ENCODE measurements around the gene MAP2K5.
A peak's percentile ranks its signal among the peaks of the same experiment; 100 is the strongest.
"Not testable (repeated sequence)": the region's sequence is repeated elsewhere in the genome, so short reads cannot be mapped to it uniquely, and the experiment has no call there.

The MAP2K5 gene

GRCh38 chr15:67622110-67622509 is 79.6 kb downstream of the MAP2K5 start:
- H3F3A ChIP-seq (ENCODE audit: insufficient read depth, low read length), result no peaks in the 10 kb centered on the region
- no peak for TF ChIP-seq EZH2 (optimal IDR thresholded peaks at IDR 0.05; ENCODE audit: low read depth, low read length)
- no peak for TF ChIP-seq EZH2phosphoT487 (IDR thresholded peaks at IDR 0.05; ENCODE audit: low read length)
- no peak for TF ChIP-seq CTCF (IDR thresholded peaks at IDR 0.05; ENCODE audit: low read length)
- no peaks in the 10 kb centered on the region for H3K79me2 ChIP-seq (ENCODE audit: low read length)
- no peak for DNase-seq
- no peak overlapping the region for H3K9ac ChIP-seq (ENCODE audit: low read length)
- no peaks in the 10 kb centered on the region for H4K20me1 ChIP-seq (ENCODE audit: insufficient read depth, low read length)
- H3K9me3 ChIP-seq (replicated peaks; ENCODE audit: insufficient read depth, low read length), result no peaks in the 10 kb centered on the region
- no peaks in the 10 kb centered on the region for H3K27me3 ChIP-seq (replicated peaks; ENCODE audit: insufficient read depth, low read length)
- H2AFZ ChIP-seq (ENCODE audit: low read length), result no peak overlapping the region
- no peak overlapping the region for H3K4me3 ChIP-seq (ENCODE audit: low read length)
- no peaks in the 10 kb centered on the region for H3K4me1 ChIP-seq (ENCODE audit: low read length)
- H3K9me2 ChIP-seq (replicated peaks; ENCODE audit: insufficient read depth, low read length), result no peaks in the 10 kb centered on the region
- H3K27ac ChIP-seq (ENCODE audit: low read length), result no peak overlapping the region
- H3K4me2 ChIP-seq (ENCODE audit: low read depth, low read length), result no peak overlapping the region
- no peaks in the 10 kb centered on the region for H3K36me3 ChIP-seq (replicated peaks; ENCODE audit: insufficient read depth, low read length)

GRCh38 chr15:67632261-67632660 is 89.8 kb downstream of the MAP2K5 start:
- Histone ChIP-seq H3K9me3 (replicated peaks; ENCODE audit: insufficient read depth, low read length) (no peaks in the 10 kb centered on the region), H3K36me3 (replicated peaks; ENCODE audit: insufficient read depth, low read length) (no peaks in the 10 kb centered on the region), H3K79me2 (ENCODE audit: low read length) (no peaks in the 10 kb centered on the region), H3F3A (ENCODE audit: insufficient read depth, low read length) (no peaks in the 10 kb centered on the region), H3K4me1 (ENCODE audit: low read length) (no peaks in the 10 kb centered on the region), H3K27ac (ENCODE audit: low read length) (no peak overlapping the region), H3K4me2 (ENCODE audit: low read depth, low read length) (no peak overlapping the region), H2AFZ (ENCODE audit: low read length) (no peak overlapping the region), H4K20me1 (ENCODE audit: insufficient read depth, low read length) (no peaks in the 10 kb centered on the region), H3K9ac (ENCODE audit: low read length) (no peak overlapping the region), H3K27me3 (replicated peaks; ENCODE audit: insufficient read depth, low read length) (no peaks in the 10 kb centered on the region), H3K4me3 (ENCODE audit: low read length) (no peak overlapping the region), H3K9me2 (replicated peaks; ENCODE audit: insufficient read depth, low read length) (no peaks in the 10 kb centered on the region)
- DNase-seq, result no peak
- TF ChIP-seq EZH2phosphoT487 (IDR thresholded peaks at IDR 0.05; ENCODE audit: low read length), result no peak
- no peak for TF ChIP-seq CTCF (IDR thresholded peaks at IDR 0.05; ENCODE audit: low read length)
- no peak for TF ChIP-seq EZH2 (optimal IDR thresholded peaks at IDR 0.05; ENCODE audit: low read depth, low read length)

GRCh38 chr15:67635950-67636349 is 93.4 kb downstream of the MAP2K5 start:
- H3K9ac ChIP-seq (ENCODE audit: low read length); H2AFZ ChIP-seq (ENCODE audit: low read length); DNase-seq; H3K27me3 ChIP-seq (replicated peaks; ENCODE audit: insufficient read depth, low read length); H3K4me3 ChIP-seq (ENCODE audit: low read length); H3K27ac ChIP-seq (ENCODE audit: low read length); H3K9me3 ChIP-seq (replicated peaks; ENCODE audit: insufficient read depth, low read length); H3K36me3 ChIP-seq (replicated peaks; ENCODE audit: insufficient read depth, low read length); H3K79me2 ChIP-seq (ENCODE audit: low read length); H3F3A ChIP-seq (ENCODE audit: insufficient read depth, low read length); H3K9me2 ChIP-seq (replicated peaks; ENCODE audit: insufficient read depth, low read length); H4K20me1 ChIP-seq (ENCODE audit: insufficient read depth, low read length); H3K4me1 ChIP-seq (ENCODE audit: low read length): not testable (repeated sequence)
- peak overlapping the region; percentile 43; the same call in 1 of the 2 replicates for H3K4me2 ChIP-seq (ENCODE audit: low read depth, low read length)

- H3K4me1 ChIP-seq (ENCODE audit: low read length), result no peaks in the 10 kb centered on the region
Measured at GRCh38 chr15:67639591-67639990, 97.1 kb downstream of the MAP2K5 start.

More at GRCh38 chr15:67639591-67639990, 97.1 kb downstream of the MAP2K5 start:
- Histone ChIP-seq H3K27me3 (replicated peaks; ENCODE audit: insufficient read depth, low read length) (no peaks in the 10 kb centered on the region), H3K4me2 (ENCODE audit: low read depth, low read length) (no peak overlapping the region), H3K36me3 (replicated peaks; ENCODE audit: insufficient read depth, low read length) (no peaks in the 10 kb centered on the region), H3K9ac (ENCODE audit: low read length) (no peak overlapping the region), H3K4me3 (ENCODE audit: low read length) (no peak overlapping the region), H3K27ac (ENCODE audit: low read length) (no peak overlapping the region), H3K79me2 (ENCODE audit: low read length) (no peaks in the 10 kb centered on the region), H2AFZ (ENCODE audit: low read length) (no peak overlapping the region), H3F3A (ENCODE audit: insufficient read depth, low read length) (no peaks in the 10 kb centered on the region), H3K9me2 (replicated peaks; ENCODE audit: insufficient read depth, low read length) (no peaks in the 10 kb centered on the region), H3K9me3 (replicated peaks; ENCODE audit: insufficient read depth, low read length) (no peaks in the 10 kb centered on the region), H4K20me1 (ENCODE audit: insufficient read depth, low read length) (no peaks in the 10 kb centered on the region)
- no peak for DNase-seq
- TF ChIP-seq CTCF (IDR thresholded peaks at IDR 0.05; ENCODE audit: low read length), result no peak
- no peak for TF ChIP-seq EZH2phosphoT487 (IDR thresholded peaks at IDR 0.05; ENCODE audit: low read length)

Measured in MM.1S (cell line).